Activated T-helper 1 cell treated with anti-CD3 and anti-CD28 coated beads, Interleukin-12 subunit alpha, Interleukin-12 subunit beta, Interleukin-2, Interleukin-4 antibody, amounts not matched to agents 30 ng/mL and 10 ng/mL and 1 ng/mL, durations not matched to agents 14 hours and 24 hours and 36 hours (primary cell): Measurements from ENCODE around the gene MYDGF. TPM values are rescaled to one million over a fixed set of nuclear protein-coding genes. Genes with fewer than 3 reads are reported as not detected.

Experiments
- DNase-seq: peaks from one replicate; pipeline ENCODE4 v3.0.0; 2021; ENCODE audit warnings: low spot score
- H3K27ac Mint-ChIP-seq: one replicate; pipeline ENCODE4 v1.8.0; 2021; ENCODE audit warnings: mild to moderate bottlenecking, mixed read lengths
- H3K27me3 Mint-ChIP-seq: one replicate; pipeline ENCODE4 v1.8.0; 2022; ENCODE audit warnings: mild to moderate bottlenecking, moderate library complexity, mixed read lengths; ENCODE audit not compliant: insufficient read depth
- H3K36me3 Mint-ChIP-seq: one replicate; pipeline ENCODE4 v1.8.0; 2021; ENCODE audit warnings: low read depth, mixed read lengths
- H3K4me1 Mint-ChIP-seq: one replicate; pipeline ENCODE4 v1.8.0; 2021; ENCODE audit warnings: low read depth, mixed read lengths
- H3K4me3 Mint-ChIP-seq: one replicate; pipeline ENCODE4 v1.8.0; 2021; ENCODE audit warnings: mild to moderate bottlenecking, moderate library complexity, mixed read lengths
- H3K9me3 Mint-ChIP-seq: one replicate; pipeline ENCODE4 v1.8.0; 2021; ENCODE audit warnings: mixed read lengths
- intact Hi-C: fragments of 100-400 bp; cut with micrococcal nuclease; formaldehyde crosslinking; loops from one replicate; pipeline ENCODE4 v1.15.1; 2024
- total RNA-seq: library from RNA; stranded (reverse); gene quantifications from 2 replicates; pipeline ENCODE4 v1.2.3, GENCODE V29; 2022

MYDGF gene
- total RNA-seq, 1 donor from 2014 or later, result 98.0 TPM

DNA sequence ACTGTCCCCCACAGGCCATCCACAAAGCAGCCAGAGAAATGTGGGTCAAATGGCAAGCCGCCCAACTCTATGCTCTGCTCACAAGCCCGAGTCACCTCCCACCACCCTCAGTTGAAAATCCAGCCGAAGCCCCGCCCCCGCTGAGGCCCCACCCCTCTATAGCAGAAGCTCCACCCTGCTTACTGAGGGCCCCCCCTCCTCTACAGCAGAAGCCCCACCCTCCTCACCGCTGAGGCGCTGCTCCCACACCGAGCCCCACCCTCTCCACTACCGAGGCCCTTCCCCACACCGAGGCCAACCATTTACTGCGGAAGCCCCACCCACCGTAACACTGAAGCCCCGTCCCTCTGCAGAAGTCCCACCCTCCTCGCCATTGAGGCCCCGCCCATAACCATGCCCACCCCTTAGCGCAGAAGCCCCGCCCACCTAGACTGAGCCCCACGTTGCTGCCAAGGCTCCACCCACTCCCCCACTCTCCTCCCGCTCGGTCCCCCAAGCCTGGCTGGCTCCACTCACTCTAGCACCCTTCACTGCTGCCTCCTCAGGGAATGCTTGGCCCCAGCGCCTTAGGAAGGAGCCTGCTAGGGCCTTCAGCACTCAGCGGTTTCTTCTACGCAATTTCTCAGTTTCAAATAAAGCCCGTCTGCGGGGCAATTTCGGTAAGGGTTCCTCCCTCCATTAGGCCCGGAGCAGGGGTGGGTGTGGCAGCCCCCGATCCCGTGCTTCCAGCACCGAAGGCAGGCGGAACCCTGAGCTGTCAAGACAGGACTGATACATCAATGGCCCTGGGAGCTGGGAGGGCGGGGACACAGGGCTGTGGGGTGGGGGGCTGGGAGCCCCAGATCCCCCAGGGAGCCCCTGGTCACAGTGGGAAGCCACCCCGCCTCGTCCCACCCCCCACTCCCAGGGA is 9.0 kb upstream of the MYDGF start:
- no peaks in the 10 kb centered on the region for H3K9me3 Mint-ChIP-seq

DNA sequence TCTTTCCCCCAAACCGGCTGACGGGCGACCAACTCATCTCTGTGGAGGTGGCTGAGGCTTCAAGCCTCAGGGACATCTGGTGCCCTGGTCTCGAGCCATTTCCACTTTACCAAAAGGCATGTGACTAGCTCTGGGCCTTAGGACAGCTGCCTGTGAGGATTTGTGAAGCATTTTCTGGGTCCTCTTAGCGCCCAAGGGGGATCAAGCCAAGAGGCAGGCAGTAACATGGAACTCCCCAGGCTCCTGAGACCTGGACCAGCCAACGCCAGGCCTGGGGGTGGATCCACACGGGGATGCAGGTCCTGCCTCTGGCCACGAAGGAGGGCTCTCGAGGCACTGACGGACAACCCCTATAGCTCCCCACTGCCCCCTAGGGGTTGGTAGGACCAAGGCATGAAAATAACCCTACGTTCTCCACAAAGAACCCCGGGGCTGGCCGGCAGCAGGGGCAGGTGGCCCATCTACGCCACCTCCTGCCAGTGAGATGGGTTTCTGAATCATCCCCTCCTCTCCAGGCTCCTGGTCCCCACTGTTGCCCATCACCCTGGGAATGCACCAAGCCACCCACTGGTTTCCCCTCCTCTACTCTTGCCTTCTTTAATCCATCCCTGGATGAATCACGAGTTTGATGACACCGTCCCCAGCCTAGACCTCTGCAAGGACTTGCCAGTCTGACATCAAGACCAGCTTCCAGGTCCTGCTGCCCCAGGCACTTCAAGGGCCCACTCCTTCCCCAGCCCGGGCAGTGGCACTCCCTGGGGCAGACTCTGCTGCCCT is 7.0 kb upstream of the MYDGF start:
- no peak for DNase-seq
- Mint-ChIP-seq H3K27ac (no peak overlapping the region), H3K4me3 (no peak overlapping the region), H3K36me3 (peaks cover 8% of the 10 kb centered on the region), H3K4me1 (no peaks in the 10 kb centered on the region), H3K27me3 (no peaks in the 10 kb centered on the region), H3K9me3 (no peaks in the 10 kb centered on the region)
- intact Hi-C loops, result no loop called here

More for the DNA sequence above, 9.0 kb upstream of the MYDGF start:
- Mint-ChIP-seq H3K4me3 (no peak overlapping the region), H3K27ac (no peak overlapping the region), H3K36me3 (peaks cover 18% of the 10 kb centered on the region), H3K27me3 (no peaks in the 10 kb centered on the region), H3K4me1 (no peaks in the 10 kb centered on the region)
- no peak for DNase-seq
- intact Hi-C loops, result loop anchor here (1.0 kb wide), 1 partner anchor 9 kb away; the partner anchor contains the start of gene MYDGF

DNA sequence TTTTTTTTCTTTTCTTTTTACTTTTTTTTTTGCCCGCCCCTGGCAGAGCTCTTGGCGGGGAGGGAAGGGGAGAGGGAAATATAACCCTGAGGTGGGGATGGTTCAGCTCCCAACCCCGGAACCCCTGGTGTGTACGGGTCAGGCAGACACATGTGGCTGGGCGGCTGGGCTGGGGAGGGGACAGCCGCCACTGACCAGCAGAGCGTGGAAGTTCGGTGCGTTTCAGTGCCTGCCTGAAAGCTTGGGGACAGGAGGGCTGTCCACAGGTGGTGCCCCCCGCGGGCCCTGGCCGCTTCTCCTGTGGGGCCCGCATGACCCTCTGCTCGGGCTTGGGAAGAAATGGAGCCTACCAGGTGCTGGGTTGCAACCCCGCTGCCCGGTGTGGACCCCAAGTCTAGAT is 5.2 kb upstream of the MYDGF start:
- H3K4me3 Mint-ChIP-seq, result no peak overlapping the region
- H3K27me3 Mint-ChIP-seq, result no peaks in the 10 kb centered on the region
- no peak overlapping the region for H3K27ac Mint-ChIP-seq
- intact Hi-C loops, result no loop called here
- DNase-seq, result no peak
- H3K4me1 Mint-ChIP-seq, result no peaks in the 10 kb centered on the region
- no peaks in the 10 kb centered on the region for H3K9me3 Mint-ChIP-seq
- H3K36me3 Mint-ChIP-seq, result peaks cover 8% of the 10 kb centered on the region

DNA sequence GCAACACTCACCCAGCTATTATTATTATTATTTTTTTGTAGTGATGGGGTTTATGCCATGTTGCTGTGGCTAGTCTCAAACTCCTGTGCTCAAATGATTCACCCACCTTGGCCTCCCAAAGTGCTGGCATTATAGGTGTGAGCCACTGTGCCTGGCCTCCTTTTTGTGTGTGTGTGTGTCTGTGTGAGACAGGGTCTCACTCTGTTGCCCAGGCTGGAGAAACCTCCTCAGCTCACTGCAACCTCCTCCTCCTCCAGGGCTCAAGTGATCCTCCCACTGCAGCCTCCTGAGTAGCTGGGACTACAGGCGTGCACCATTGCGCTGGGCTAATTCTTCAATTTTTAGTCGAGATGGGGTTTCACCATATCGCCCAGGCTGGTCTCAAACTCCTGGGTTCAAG is 3.6 kb upstream of the MYDGF start:
- Mint-ChIP-seq H3K4me1 (no peaks in the 10 kb centered on the region), H3K9me3 (no peaks in the 10 kb centered on the region), H3K36me3 (peaks cover 9% of the 10 kb centered on the region), H3K27ac (no peak overlapping the region), H3K4me3 (no peak overlapping the region), H3K27me3 (no peaks in the 10 kb centered on the region)
- DNase-seq, result no peak
- intact Hi-C loops, result no loop called here

DNA sequence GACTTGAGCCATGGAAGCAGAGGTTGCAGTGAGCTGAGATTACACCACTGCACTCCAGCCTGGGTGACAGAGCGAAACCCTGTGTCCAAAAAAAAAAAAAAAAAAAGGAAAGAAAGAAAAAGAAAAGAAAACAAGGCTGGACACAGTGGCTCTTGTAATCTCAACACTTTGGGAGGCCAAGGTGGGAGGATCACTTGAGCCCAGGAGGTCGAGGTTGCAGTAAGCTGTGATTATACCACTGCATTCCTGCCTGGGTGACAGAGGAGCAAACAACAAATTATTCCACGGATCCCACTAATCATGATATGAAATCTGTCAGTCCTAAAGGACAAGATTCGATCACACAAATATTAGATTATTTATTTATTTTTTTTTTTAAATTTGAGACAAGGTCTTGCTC is 3.1 kb upstream of the MYDGF start:
- Mint-ChIP-seq H3K36me3 (peaks cover 11% of the 10 kb centered on the region), H3K9me3 (no peaks in the 10 kb centered on the region), H3K27me3 (no peaks in the 10 kb centered on the region), H3K4me1 (peaks cover 4% of the 10 kb centered on the region), H3K4me3 (no peak overlapping the region), H3K27ac (no peak overlapping the region)
- intact Hi-C loops, result no loop called here
- no peak for DNase-seq

DNA sequence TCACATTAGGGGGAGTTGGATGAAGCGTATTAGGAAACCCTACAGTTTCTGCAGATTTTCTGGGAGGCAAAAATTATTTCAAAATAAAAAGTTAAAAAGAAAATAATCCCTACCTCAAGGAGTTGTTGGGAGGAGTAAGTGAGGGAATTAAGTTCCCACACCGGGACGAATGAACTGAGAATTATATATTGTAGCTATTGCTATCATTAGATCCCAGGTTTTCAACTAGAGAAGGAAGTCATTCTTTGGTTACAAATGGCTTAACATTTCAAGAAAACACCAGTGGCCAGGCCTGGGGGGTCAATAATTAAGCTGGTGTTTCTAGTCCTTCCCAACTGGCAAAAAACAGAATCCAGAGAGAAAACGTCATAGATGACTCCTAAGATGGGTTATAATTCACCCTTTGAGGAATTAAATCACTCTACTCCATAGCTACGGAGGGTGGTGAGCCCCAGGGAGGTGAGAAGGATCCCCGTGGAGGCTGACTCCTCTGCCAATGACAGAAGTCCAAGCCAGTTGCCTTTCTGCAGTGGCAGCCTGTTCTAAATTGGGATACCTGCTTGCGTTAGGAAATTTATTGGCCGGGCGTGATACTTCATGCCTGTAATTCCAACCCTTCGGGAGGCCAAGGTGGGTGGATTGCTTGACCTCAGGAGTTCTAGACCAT is 1.2 kb upstream of the MYDGF start:
- H3K4me1 Mint-ChIP-seq, result peaks cover 5% of the 10 kb centered on the region
- no peak for DNase-seq
- no peaks in the 10 kb centered on the region for H3K27me3 Mint-ChIP-seq
- H3K27ac Mint-ChIP-seq, result no peak overlapping the region
- no peaks in the 10 kb centered on the region for H3K9me3 Mint-ChIP-seq
- H3K36me3 Mint-ChIP-seq, result peaks cover 17% of the 10 kb centered on the region
- intact Hi-C loops, result no loop called here
- H3K4me3 Mint-ChIP-seq, result peak overlapping the region; percentile 46

DNA sequence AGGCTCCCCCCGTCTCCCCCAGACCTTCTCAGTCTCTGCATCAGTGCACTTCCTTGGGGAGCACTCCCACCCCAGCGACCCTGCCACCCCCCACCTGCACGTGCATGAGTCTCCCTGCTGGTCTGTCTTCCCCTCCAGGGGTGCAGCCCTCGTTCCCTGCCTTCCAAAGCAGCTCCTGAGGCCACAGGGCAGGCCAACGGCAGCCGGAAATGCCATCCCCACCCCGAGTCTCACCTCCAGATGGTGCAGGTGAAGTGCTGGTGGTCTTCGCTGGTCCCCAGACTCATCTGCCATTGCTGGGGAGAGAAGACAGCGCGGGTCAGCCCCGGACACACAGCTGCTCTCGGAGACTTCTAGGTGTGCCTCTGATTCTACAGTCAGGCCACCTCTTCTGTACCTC is 5.5 kb downstream of the MYDGF start:
- H3K27ac Mint-ChIP-seq, result no peak overlapping the region
- no peaks in the 10 kb centered on the region for H3K9me3 Mint-ChIP-seq
- DNase-seq, result no peak
- peaks cover 27% of the 10 kb centered on the region for H3K36me3 Mint-ChIP-seq
- H3K4me3 Mint-ChIP-seq, result no peak overlapping the region
- H3K27me3 Mint-ChIP-seq, result no peaks in the 10 kb centered on the region
- H3K4me1 Mint-ChIP-seq, result peaks cover 9% of the 10 kb centered on the region
- intact Hi-C loops, result no loop called here

DNA sequence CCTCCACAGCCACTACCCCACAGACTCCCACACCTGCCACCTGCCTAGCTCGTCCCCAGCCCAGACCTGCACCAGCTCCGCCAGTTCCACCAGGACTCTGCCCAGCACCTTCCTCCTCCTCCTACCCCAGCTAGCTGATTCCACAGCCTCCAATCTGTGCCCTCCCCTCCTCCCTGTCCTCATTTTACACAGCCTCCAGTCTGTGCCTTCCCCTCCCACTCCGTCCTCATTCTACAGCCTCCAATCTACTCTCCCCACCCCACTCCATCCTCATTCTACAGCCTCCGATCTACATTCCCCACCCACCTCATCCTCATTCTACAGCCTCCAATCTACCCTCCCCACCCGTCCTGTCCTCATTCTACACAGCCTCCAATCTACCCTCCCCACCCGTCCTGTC is 7.3 kb downstream of the MYDGF start:
- H3K27ac Mint-ChIP-seq, result no peak overlapping the region
- H3K27me3 Mint-ChIP-seq, result no peaks in the 10 kb centered on the region
- H3K9me3 Mint-ChIP-seq, result no peaks in the 10 kb centered on the region
- H3K4me3 Mint-ChIP-seq, result no peak overlapping the region
- peaks cover 5% of the 10 kb centered on the region for H3K4me1 Mint-ChIP-seq
- H3K36me3 Mint-ChIP-seq, result peaks cover 16% of the 10 kb centered on the region
- intact Hi-C loops, result no loop called here
- no peak for DNase-seq

DNA sequence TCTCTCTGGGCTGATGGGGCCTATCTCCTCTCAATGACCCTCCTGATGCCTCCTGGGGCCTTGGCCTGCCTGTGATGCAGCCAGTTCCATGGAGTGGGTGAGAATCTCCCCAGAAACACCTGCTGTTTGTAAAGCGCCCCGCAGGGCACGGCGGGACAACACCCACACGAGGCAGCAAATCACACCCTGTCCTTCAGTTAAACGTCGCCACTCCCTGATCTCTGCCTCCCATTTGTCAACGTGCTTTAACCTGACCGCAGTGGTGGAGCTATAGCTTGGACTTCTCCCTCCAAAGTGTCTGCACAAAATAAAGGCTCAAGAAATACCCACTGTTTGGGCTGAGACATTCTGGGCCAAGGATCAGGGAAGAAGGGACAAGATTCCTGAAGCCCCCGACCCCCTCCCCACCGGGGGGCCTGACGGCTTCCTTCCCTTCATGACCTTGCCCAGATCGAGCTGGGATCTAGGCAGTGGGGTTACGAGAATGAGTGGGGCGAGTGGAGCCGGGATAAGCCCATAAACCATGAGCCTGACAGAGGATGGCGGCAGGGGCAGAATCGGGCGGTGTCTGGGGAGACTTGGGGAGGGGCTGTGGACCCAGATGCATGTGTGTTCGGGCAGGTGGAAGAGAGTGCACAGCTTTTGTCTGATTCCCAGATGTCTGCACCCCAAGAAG is 8.0 kb downstream of the MYDGF start:
- DNase-seq, result no peak
- H3K9me3 Mint-ChIP-seq, result no peaks in the 10 kb centered on the region
- peaks cover 14% of the 10 kb centered on the region for H3K36me3 Mint-ChIP-seq
- H3K4me3 Mint-ChIP-seq, result no peak overlapping the region
- peaks cover 5% of the 10 kb centered on the region for H3K4me1 Mint-ChIP-seq
- intact Hi-C loops, result no loop called here
- H3K27ac Mint-ChIP-seq, result no peak overlapping the region
- H3K27me3 Mint-ChIP-seq, result no peaks in the 10 kb centered on the region

DNA sequence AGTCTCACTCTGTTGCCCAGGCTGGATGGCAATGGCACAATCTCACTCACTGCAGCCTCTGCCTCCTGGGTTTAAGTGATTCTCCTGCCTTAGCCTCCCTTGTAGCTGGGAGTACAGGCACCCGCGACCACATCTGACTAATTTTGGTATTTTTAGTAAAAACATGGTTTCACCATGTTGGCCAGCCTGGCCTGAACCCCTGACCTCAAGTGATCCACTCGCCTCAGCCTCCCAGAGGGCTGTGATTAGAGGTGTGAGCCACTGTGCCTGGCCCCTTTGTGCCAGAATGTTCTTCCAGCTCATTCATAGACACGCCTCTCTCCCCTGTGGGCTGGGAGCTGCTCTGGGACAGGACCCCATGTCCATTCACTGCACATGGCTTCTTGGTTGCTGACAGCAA is 9.1 kb downstream of the MYDGF start:
- no peaks in the 10 kb centered on the region for H3K9me3 Mint-ChIP-seq
- no peak overlapping the region for H3K4me3 Mint-ChIP-seq
- H3K27me3 Mint-ChIP-seq, result no peaks in the 10 kb centered on the region
- no peak for DNase-seq
- peaks cover 5% of the 10 kb centered on the region for H3K4me1 Mint-ChIP-seq
- intact Hi-C loops, result no loop called here
- H3K27ac Mint-ChIP-seq, result no peak overlapping the region
- H3K36me3 Mint-ChIP-seq, result peaks cover 13% of the 10 kb centered on the region

DNA sequence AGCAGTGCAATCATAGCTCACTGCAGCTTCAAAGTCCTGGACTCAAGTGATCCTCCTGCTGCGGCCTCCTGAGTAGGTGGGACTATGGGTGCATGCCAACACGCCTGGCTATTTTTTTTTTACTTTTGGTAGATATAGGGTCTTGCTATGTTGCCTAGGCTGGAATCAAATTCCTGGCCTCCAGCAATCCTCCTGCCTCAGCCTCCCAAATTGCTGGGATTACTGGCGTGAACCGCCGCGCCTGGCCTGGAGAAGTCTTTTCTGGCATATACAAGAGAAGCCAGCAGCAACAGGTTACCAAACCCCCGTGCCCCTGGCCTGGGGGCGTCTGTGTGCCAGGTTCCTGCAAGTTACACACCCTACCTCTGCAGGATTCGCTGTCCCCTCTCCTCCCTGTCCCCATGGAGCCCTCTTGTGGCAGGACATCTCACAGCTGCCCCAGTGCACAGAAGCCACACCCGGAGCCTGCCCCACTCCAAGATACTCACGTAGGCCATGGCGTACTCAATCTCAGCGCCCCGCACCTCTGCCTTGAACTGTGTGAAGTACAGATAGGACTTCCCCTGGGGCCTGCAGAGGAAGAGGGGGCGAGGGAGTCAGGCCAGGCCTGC is 9.9 kb downstream of the MYDGF start:
- no peak overlapping the region for H3K4me3 Mint-ChIP-seq
- peaks cover 5% of the 10 kb centered on the region for H3K4me1 Mint-ChIP-seq
- DNase-seq, result no peak
- H3K9me3 Mint-ChIP-seq, result no peaks in the 10 kb centered on the region
- no peak overlapping the region for H3K27ac Mint-ChIP-seq
- peaks cover 13% of the 10 kb centered on the region for H3K36me3 Mint-ChIP-seq
- H3K27me3 Mint-ChIP-seq, result no peaks in the 10 kb centered on the region
- intact Hi-C loops, result no loop called here

DNA sequence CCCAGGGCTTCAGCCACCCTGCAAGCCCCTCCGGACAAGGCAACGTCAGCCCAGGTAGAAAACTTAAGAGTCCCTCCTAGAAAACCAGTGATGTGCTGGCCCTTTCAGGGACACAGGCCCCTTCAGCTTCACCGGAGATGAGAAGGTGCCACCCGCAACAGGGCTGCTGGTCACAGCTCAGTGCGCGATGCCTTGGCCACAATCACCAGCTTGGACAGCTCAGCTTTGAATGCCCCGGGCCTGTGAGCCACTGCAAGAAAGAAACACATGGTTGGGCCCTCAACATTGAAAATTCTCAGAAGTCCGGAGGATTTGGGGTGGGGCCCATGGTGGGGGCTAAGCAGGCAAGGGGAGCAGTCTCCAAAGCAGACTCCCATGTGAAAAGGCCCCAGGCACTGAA is 12.3 kb downstream of the MYDGF start:
- intact Hi-C loops, result no loop called here
- Mint-ChIP-seq H3K27me3 (no peaks in the 10 kb centered on the region), H3K9me3 (no peaks in the 10 kb centered on the region), H3K4me1 (peaks cover 5% of the 10 kb centered on the region), H3K36me3 (peaks cover 22% of the 10 kb centered on the region), H3K27ac (peak overlapping the region; percentile 29), H3K4me3 (no peak overlapping the region)
- no peak for DNase-seq
